WTC11 (cell line): ENCODE data around the gene LDB3. TPM values are rescaled to one million over a fixed set of nuclear protein-coding genes. Genes with fewer than 3 reads are reported as not detected.

Source experiments
- ATAC-seq: fragments of 200-7000 bp; cut with Tn5 transposase; 2 replicates; pipeline ENCODE4 v1.10.0; 2021; ENCODE audit warnings: mild to moderate bottlenecking, moderate library complexity
- CTCF ChIA-PET: fragments of 300-600 bp; sonication (Branson Sonifier 250); formaldehyde crosslinking; loops from one replicate; lab custom pipeline; 2021; ENCODE audit warnings: antibody characterized with exemption; lab: Charles Lee
- POLR2A ChIA-PET: fragments of 350-600 bp; sonication (Branson Sonifier 250); formaldehyde crosslinking; loops from one replicate; lab custom pipeline; 2021; ENCODE audit warnings: antibody characterized with exemption; lab: Charles Lee
- DNase-seq: peaks from one replicate; pipeline ENCODE4 v3.0.0; 2021; ENCODE audit warnings: low spot score
- H3K27ac Mint-ChIP-seq: 2 replicates; pipeline ENCODE4 v1.8.0; 2021; ENCODE audit warnings: mixed read lengths
- H3K27me3 Mint-ChIP-seq: 2 replicates; pipeline ENCODE4 v1.8.0; 2021; ENCODE audit warnings: low read depth, mild to moderate bottlenecking, moderate library complexity, mixed read lengths
- H3K36me3 Mint-ChIP-seq: 2 replicates; pipeline ENCODE4 v1.8.0; 2021; ENCODE audit warnings: mixed read lengths
- H3K4me1 Mint-ChIP-seq: 2 replicates; pipeline ENCODE4 v1.8.0; 2022; ENCODE audit warnings: mixed read lengths
- H3K4me3 Mint-ChIP-seq: 2 replicates; pipeline ENCODE4 v1.8.0; 2021; ENCODE audit warnings: mild to moderate bottlenecking, moderate library complexity, mixed read lengths
- H3K9me3 Mint-ChIP-seq: 2 replicates; pipeline ENCODE4 v1.8.0; 2021; ENCODE audit warnings: mixed read lengths
- ARID4B ChIP-seq: sonication (generic); formaldehyde crosslinking; IDR thresholded peaks from 2 replicates; pipeline ENCODE4 v1.8.0; 2023; ENCODE audit warnings: missing genetic modification reagents, mild to moderate bottlenecking, borderline replicate concordance
- ATF1 ChIP-seq: sonication (generic); formaldehyde crosslinking; IDR thresholded peaks from 2 replicates; pipeline ENCODE4 v1.8.1; 2023; ENCODE audit warnings: mild to moderate bottlenecking, moderate library complexity, missing genetic modification reagents
- ATF6 ChIP-seq: sonication (generic); formaldehyde crosslinking; IDR thresholded peaks from 2 replicates; pipeline ENCODE4 v1.8.1; 2023; ENCODE audit warnings: mild to moderate bottlenecking, missing genetic modification reagents
- CREB1 ChIP-seq: sonication (generic); formaldehyde crosslinking; IDR thresholded peaks from 2 replicates; pipeline ENCODE4 v1.8.0; 2023; ENCODE audit warnings: mild to moderate bottlenecking, missing genetic modification reagents
- CTCF ChIP-seq: fragments of 200-600 bp; IDR thresholded peaks from 2 replicates; pipeline ENCODE4 v1.8.0; 2022; ENCODE audit warnings: antibody characterized with exemption
- EMX1 ChIP-seq: fragments of 250-450 bp; sonication (Bioruptor Pico); IDR thresholded peaks from 2 replicates; pipeline ENCODE4 v1.8.0; 2021; ENCODE audit warnings: mild to moderate bottlenecking
- NR1H2 ChIP-seq: sonication (generic); formaldehyde crosslinking; IDR thresholded peaks from 2 replicates; pipeline ENCODE4 v1.9.0; 2021; ENCODE audit warnings: mild to moderate bottlenecking, moderate library complexity, missing genetic modification reagents
- NR3C1 ChIP-seq: sonication (generic); formaldehyde crosslinking; conservative IDR thresholded peaks from 2 replicates; pipeline ENCODE4 v1.8.1; 2023; ENCODE audit warnings: low read depth, mild to moderate bottlenecking, missing genetic modification reagents
- RORB ChIP-seq: fragments of 250-450 bp; sonication (Bioruptor Pico); IDR thresholded peaks from 2 replicates; pipeline ENCODE4 v1.9.0; 2021; ENCODE audit warnings: mild to moderate bottlenecking
- STAT6 ChIP-seq: sonication (generic); formaldehyde crosslinking; conservative IDR thresholded peaks from 2 replicates; pipeline ENCODE4 v1.8.1; 2023; ENCODE audit warnings: mild to moderate bottlenecking, low read depth, missing genetic modification reagents, moderate library complexity
- TEAD1 ChIP-seq: sonication (generic); formaldehyde crosslinking; IDR thresholded peaks from 2 replicates; pipeline ENCODE4 v1.8.0; 2022; ENCODE audit warnings: mild to moderate bottlenecking, missing genetic modification reagents
- USF1 ChIP-seq: sonication (generic); formaldehyde crosslinking; IDR thresholded peaks from 2 replicates; pipeline ENCODE4 v1.8.0; 2022; ENCODE audit warnings: mild to moderate bottlenecking, missing genetic modification reagents
- ZBTB43 ChIP-seq: sonication (generic); formaldehyde crosslinking; IDR thresholded peaks from 2 replicates; pipeline ENCODE4 v1.8.1; 2023; ENCODE audit warnings: mild to moderate bottlenecking, missing genetic modification reagents
- ZNF121 ChIP-seq: sonication (generic); formaldehyde crosslinking; IDR thresholded peaks from 2 replicates; pipeline ENCODE4 v1.8.0; 2023; ENCODE audit warnings: missing genetic modification reagents
- ZNF138 ChIP-seq: sonication (generic); formaldehyde crosslinking; conservative IDR thresholded peaks from 2 replicates; pipeline ENCODE4 v1.8.1; 2022; ENCODE audit warnings: mild to moderate bottlenecking, moderate library complexity, missing genetic modification reagents
- total RNA-seq: library from RNA; stranded (reverse); gene quantifications from 3 replicates; pipeline ENCODE4 v1.2.3, GENCODE V29; 2021

The LDB3 gene
- total RNA-seq, 1 experiment from 2014 or later: 0.42 TPM

- TF ChIP-seq CTCF: no peak
- no peak for TF ChIP-seq RORB (CRISPR knock-in tag)
Observed at GRCh38 chr10:86664341-86665217, 3.7 kb upstream of the LDB3 start (continued).

- CTCF ChIA-PET: interaction anchor here (1.2 kb wide), 1 partner anchor 80 kb away, joined by 3 read pairs; no protein-coding TSS in a partner anchor
Observed at GRCh38 chr10:86665218-86665607, 3.1 kb upstream of the LDB3 start.

More at GRCh38 chr10:86665218-86665607, 3.1 kb upstream of the LDB3 start:
- H3K9me3 Mint-ChIP-seq: no peaks in the 10 kb centered on the region
- H3K27me3 Mint-ChIP-seq: no peaks in the 10 kb centered on the region
- H3K36me3 Mint-ChIP-seq: no peaks in the 10 kb centered on the region
- TF ChIP-seq ZBTB43 (CRISPR knock-in tag): no peak
- no peak for TF ChIP-seq STAT6 (CRISPR knock-in tag)
- no peak for TF ChIP-seq NR1H2 (CRISPR knock-in tag)
- no peak for TF ChIP-seq CREB1
- no peak for TF ChIP-seq TEAD1
- no peak for TF ChIP-seq ATF1 (CRISPR knock-in tag)
- no peak for TF ChIP-seq NR3C1
- no peak for TF ChIP-seq USF1 (CRISPR knock-in tag)
- no peak for TF ChIP-seq ZNF121 (CRISPR knock-in tag)
- no peak for TF ChIP-seq EMX1
- no peak for TF ChIP-seq ATF6
- no peak for TF ChIP-seq ZNF138 (CRISPR knock-in tag)
- no peak for TF ChIP-seq ARID4B (CRISPR knock-in tag)
- DNase-seq (no peak), ATAC-seq (no peak)
- H3K27ac Mint-ChIP-seq: no peak overlapping the region
- H3K4me3 Mint-ChIP-seq: no peak overlapping the region
- peaks cover 18% of the 10 kb centered on the region for H3K4me1 Mint-ChIP-seq
- POLR2A ChIA-PET: no interaction called here
